Measurements from ENCODE around the gene AP1B1.

The AP1B1 gene

DNA sequence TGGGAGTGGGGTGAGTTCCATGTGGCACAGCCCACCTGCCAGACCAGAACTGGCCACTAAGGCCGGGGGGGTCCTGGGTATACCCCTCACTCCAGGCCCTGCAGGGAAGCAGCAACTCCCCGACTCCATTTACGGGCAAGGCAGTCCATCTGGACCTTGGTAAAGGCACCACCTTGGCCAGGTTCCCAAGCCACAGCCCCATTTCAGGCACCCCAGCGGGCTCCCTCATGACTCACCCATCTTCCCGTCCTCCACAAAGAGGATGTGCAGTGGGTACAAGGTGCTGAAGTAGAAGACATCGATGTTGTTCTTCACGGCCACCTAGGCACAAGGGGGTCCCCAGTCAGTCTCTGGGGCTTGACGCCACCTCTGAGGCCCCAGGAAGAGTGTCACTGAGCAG lies 57.2 kb downstream of the AP1B1 start:
- Histone ChIP-seq H3K4me3 (no peak overlapping the region), H3K27ac (no peak overlapping the region)
- TF ChIP-seq, protein P1, sequence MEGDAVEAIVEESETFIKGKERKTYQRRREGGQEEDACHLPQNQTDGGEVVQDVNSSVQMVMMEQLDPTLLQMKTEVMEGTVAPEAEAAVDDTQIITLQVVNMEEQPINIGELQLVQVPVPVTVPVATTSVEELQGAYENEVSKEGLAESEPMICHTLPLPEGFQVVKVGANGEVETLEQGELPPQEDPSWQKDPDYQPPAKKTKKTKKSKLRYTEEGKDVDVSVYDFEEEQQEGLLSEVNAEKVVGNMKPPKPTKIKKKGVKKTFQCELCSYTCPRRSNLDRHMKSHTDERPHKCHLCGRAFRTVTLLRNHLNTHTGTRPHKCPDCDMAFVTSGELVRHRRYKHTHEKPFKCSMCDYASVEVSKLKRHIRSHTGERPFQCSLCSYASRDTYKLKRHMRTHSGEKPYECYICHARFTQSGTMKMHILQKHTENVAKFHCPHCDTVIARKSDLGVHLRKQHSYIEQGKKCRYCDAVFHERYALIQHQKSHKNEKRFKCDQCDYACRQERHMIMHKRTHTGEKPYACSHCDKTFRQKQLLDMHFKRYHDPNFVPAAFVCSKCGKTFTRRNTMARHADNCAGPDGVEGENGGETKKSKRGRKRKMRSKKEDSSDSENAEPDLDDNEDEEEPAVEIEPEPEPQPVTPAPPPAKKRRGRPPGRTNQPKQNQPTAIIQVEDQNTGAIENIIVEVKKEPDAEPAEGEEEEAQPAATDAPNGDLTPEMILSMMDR (IDR thresholded peaks at IDR 0.05): no peak
- DNase-seq (ENCODE audit: low spot score): no peak

DNA sequence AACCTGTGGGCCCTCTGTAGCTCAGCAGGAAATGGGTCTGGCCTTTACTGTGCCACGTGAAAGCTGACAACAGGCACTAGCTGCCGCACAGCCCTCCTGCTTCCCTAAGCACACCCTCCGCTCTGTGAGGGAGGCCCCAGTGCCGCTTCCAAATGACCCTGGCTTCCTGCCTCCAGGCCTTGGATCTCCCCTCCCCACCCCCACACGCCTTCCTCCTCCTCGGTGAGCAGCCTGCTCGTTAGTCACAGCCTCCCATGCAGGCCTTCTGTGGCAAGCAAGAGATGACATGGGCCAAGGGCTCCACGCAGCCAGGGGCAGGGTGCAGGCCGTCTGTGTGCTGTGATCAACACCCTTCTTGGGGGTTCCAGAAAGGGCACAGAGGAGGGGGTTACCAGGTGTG lies 57.6 kb downstream of the AP1B1 start:
- Histone ChIP-seq H3K27ac (no peak overlapping the region), H3K4me3 (no peak overlapping the region)
- DNase-seq (ENCODE audit: low spot score): no peak
- TF ChIP-seq, protein P1 (IDR thresholded peaks at IDR 0.05): no peak

DNA sequence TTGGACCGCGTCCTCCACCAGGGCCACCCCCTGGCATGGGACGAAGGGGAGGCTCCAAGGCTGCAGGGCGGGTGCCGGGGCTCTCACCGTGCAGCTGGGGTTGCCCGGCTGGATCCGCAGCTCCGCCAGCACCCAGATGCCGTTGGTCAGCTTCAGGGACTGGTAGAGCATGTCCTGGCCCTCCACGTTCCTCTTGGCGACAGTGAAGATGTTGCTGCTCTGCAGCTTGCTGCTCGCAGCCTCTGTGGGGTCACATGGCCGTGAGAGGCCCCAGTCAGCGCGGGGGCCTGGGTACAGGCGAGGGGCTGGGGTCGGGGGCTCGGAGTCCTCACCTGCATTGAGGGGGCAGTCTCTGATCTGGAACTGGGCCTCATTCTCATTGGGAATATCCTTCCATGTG lies 58.1 kb downstream of the AP1B1 start:
- Histone ChIP-seq H3K4me3 (no peak overlapping the region), H3K27ac (no peak overlapping the region)
- TF ChIP-seq, protein P1 (IDR thresholded peaks at IDR 0.05): no peak
- no peak for DNase-seq (ENCODE audit: low spot score)

DNA sequence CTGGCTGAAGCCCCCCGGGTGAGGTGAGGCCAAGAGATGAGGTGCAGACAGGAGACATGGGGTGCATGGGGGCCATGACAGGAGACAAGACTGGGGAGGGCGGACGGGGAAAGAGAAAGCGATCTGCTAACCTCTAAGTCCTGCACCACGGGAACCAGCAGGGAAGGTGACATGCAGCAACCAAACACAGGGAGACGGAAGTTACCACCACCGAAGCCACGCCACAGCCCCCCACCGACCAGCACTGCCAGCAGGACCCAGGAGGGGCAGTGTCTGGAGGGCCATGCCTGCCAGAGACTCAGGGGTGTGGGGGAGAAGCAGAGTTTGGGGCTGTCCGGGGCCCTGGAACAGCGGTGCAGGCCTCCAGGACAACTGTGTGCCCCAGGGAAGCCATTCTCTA lies 58.8 kb downstream of the AP1B1 start:
- TF ChIP-seq, protein P1 (IDR thresholded peaks at IDR 0.05): no peak
- Histone ChIP-seq H3K27ac (no peak overlapping the region), H3K4me3 (no peak overlapping the region)
- DNase-seq (ENCODE audit: low spot score): no peak

DNA sequence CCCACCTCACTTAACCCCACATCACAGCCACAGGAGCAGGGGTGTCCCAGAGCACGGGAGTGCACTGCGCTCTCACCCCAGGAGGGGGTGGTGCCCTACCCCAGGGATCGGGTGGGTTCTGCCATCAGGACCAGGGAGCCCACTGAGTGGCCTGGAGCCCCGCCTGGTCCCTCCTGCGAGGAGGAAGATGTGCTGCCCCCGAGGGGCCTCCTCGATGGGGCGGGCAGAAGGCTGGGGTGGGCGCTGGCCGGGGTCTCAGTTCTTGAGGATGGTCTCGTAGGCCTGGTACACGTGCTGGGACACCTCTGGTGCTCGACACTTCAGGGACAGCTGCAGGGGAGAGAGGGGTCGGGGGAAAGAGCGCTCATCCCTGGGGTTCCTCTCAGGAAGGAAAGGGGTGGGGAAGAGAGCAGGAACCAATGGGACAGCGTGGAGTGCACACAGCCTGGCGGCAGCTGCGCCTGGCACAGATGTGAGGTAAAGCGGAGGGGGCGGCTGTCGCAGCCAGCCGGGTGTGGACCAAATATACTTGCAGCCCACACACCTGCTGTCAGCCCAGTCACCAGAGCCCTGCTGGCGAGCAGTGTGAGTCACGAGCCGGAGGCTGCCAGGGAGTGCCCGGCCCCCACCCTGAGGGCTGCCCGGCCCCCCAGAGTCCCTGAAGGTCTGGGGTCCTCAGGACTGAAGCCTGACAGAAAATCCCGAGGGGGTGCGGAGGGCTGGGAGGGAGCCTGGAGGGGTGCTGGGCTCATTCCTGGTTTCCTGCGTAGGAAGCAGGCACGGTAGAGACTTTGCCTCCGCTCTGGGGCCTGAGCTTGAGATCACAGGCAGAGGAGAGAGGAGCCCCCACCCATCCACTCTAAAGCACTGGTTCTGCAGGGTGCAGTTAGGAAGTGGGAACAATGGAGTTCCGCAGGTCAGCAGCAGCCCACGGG lies 59.5 kb downstream of the AP1B1 start:
- no peak for DNase-seq (ENCODE audit: low spot score)
- TF ChIP-seq, protein P1 (IDR thresholded peaks at IDR 0.05): no peak
- no peak overlapping the region for H3K4me3 ChIP-seq
- no peak overlapping the region for H3K27ac ChIP-seq

DNA sequence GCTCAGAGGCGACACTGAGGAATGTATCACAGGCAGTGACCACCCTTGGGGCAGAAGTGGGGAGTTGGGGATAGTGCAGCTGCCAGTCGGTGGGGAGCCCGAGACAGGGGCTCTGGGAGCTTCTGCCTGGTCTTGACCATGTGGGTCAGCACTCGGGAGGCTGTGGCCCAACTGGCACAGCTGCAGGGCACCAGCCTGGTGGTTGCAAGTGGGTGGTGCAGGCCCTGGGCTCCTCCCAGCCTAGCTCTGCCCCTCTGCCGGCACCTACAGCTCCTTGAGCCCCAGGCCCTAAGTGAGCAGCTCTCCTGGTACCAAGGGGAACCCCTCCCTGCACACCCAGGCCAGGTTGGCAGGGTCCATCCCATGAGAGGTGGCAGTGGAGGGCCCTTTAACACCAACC lies 60.3 kb downstream of the AP1B1 start:
- Histone ChIP-seq H3K4me3 (no peak overlapping the region), H3K27ac (no peak overlapping the region)
- no peak for DNase-seq (ENCODE audit: low spot score)
- TF ChIP-seq, protein P1 (IDR thresholded peaks at IDR 0.05): no peak

All from coronary artery (tissue), 2 donors.